ENCODE data around the gene PLBD2.

Gene PLBD2

GRCh38 chr12:113396828-113397496 is 38.6 kb downstream of the PLBD2 start:
- no peak for DNase-seq

GRCh38 chr12:113397497-113398197 is 39.3 kb downstream of the PLBD2 start:
- no peak for DNase-seq

GRCh38 chr12:113398346-113399290 is 40.2 kb downstream of the PLBD2 start:
- no peak for DNase-seq

- DNase-seq = no peak
Observed at GRCh38 chr12:113399490-113399889, 41.1 kb downstream of the PLBD2 start.

GRCh38 chr12:113400362-113400761 is 42.0 kb downstream of the PLBD2 start:
- no peak for DNase-seq

- DNase-seq = no peak
Observed at GRCh38 chr12:113401066-113402000, 42.9 kb downstream of the PLBD2 start.

- no peak for DNase-seq
Observed at GRCh38 chr12:113402586-113403260, 44.3 kb downstream of the PLBD2 start.

- DNase-seq = no peak
Observed at GRCh38 chr12:113403435-113404415, 45.3 kb downstream of the PLBD2 start, which contains the start of gene SDS. Gene SDS (minus strand): TSS chr12:113403887. CDS start chr12:113399708, 4,179 bp downstream.

GRCh38 chr12:113405694-113406093 is 47.3 kb downstream of the PLBD2 start:
- no peak for DNase-seq

GRCh38 chr12:113407931-113408600 is 49.7 kb downstream of the PLBD2 start:
- no peak for DNase-seq

GRCh38 chr12:113408756-113409298 is 50.4 kb downstream of the PLBD2 start:
- DNase-seq = no peak

GRCh38 chr12:113409462-113410124 is 51.2 kb downstream of the PLBD2 start:
- DNase-seq = no peak

- no peak for DNase-seq
Observed at GRCh38 chr12:113413488-113413939, 55.1 kb downstream of the PLBD2 start.

- DNase-seq = no peak
Observed at GRCh38 chr12:113414519-113415038, 56.2 kb downstream of the PLBD2 start.

- peak; percentile 3 to 60 for DNase-seq
Observed at GRCh38 chr12:113416091-113416754, 57.8 kb downstream of the PLBD2 start.

GRCh38 chr12:113418213-113418879 is 60.0 kb downstream of the PLBD2 start:
- DNase-seq = no peak

- DNase-seq = no peak
Observed at GRCh38 chr12:113420996-113421595, 62.7 kb downstream of the PLBD2 start.

Measured in CD4-positive, alpha-beta T cell treated with Interleukin-4 for 1 hour (primary cell).